ENCODE data around the gene PDE4DIP.
"Not testable (repeated sequence)": the region's sequence is repeated elsewhere in the genome, so short reads cannot be mapped to it uniquely, and the experiment has no call there.

PDE4DIP gene

GRCh38 chr1:149009761-149010160 lies 165.5 kb downstream of the PDE4DIP start:
- H3K4me3 ChIP-seq (ENCODE audit: low read depth, low read length); DNase-seq (ENCODE audit: low read depth): not testable (repeated sequence)

GRCh38 chr1:149012599-149012998 lies 168.4 kb downstream of the PDE4DIP start:
- not testable (repeated sequence) for H3K4me3 ChIP-seq (ENCODE audit: low read depth, low read length); DNase-seq (ENCODE audit: low read depth)

- DNase-seq (ENCODE audit: low read depth); H3K4me3 ChIP-seq (ENCODE audit: low read depth, low read length): not testable (repeated sequence)
Measured at GRCh38 chr1:149013513-149013912, 169.3 kb downstream of the PDE4DIP start.

- H3K4me3 ChIP-seq (ENCODE audit: low read depth, low read length); DNase-seq (ENCODE audit: low read depth): not testable (repeated sequence)
Measured at GRCh38 chr1:149015522-149015921, 171.3 kb downstream of the PDE4DIP start.

- DNase-seq (ENCODE audit: low read depth); H3K4me3 ChIP-seq (ENCODE audit: low read depth, low read length): not testable (repeated sequence)
Measured at GRCh38 chr1:149016626-149017025, 172.4 kb downstream of the PDE4DIP start.

GRCh38 chr1:149018577-149018976 lies 174.3 kb downstream of the PDE4DIP start:
- not testable (repeated sequence) for DNase-seq (ENCODE audit: low read depth); H3K4me3 ChIP-seq (ENCODE audit: low read depth, low read length)

- H3K4me3 ChIP-seq (ENCODE audit: low read depth, low read length); DNase-seq (ENCODE audit: low read depth): not testable (repeated sequence)
Measured at GRCh38 chr1:149024327-149024726, 180.1 kb downstream of the PDE4DIP start.

GRCh38 chr1:149033916-149034315 lies 189.7 kb downstream of the PDE4DIP start:
- H3K4me3 ChIP-seq (ENCODE audit: low read depth, low read length); DNase-seq (ENCODE audit: low read depth): not testable (repeated sequence)

GRCh38 chr1:149043056-149043455 lies 198.8 kb downstream of the PDE4DIP start:
- not testable (repeated sequence) for H3K4me3 ChIP-seq (ENCODE audit: low read depth, low read length); DNase-seq (ENCODE audit: low read depth)

- H3K4me3 ChIP-seq (ENCODE audit: low read depth, low read length); DNase-seq (ENCODE audit: low read depth): not testable (repeated sequence)
Measured at GRCh38 chr1:149064611-149065010, 220.4 kb downstream of the PDE4DIP start.

GRCh38 chr1:149075505-149076127 lies 231.4 kb downstream of the PDE4DIP start:
- DNase-seq (ENCODE audit: low read depth); H3K4me3 ChIP-seq (ENCODE audit: low read depth, low read length): not testable (repeated sequence)
